Endodermal cell (in vitro differentiated cells): ENCODE results near the gene DOCK2. TPM values are rescaled to one million over a fixed set of nuclear protein-coding genes. Genes with fewer than 3 reads are reported as not detected.
A peak's percentile ranks its signal among the peaks of the same experiment; 100 is the strongest.
"Not testable (repeated sequence)": the region's sequence is repeated elsewhere in the genome, so short reads cannot be mapped to it uniquely, and the experiment has no call there.

Source experiments
- DNase-seq: peaks from one replicate; pipeline ENCODE4 v3.0.0-alpha.2; 2017
- H3K27ac ChIP-seq: 2 replicates; pipeline ENCODE4 v1.5.1; 2013; ENCODE audit warnings: mild to moderate bottlenecking, low read depth, low read length, moderate library complexity
- H3K27me3 ChIP-seq: 2 replicates; pipeline ENCODE4 v1.6.1; 2013; ENCODE audit warnings: mild to moderate bottlenecking, low read length, moderate library complexity; ENCODE audit not compliant: insufficient read depth, control insufficient read depth, poor library complexity, severe bottlenecking
- H3K36me3 ChIP-seq: 2 replicates; pipeline ENCODE4 v1.7.0; 2013; ENCODE audit warnings: mild to moderate bottlenecking, low read length, moderate library complexity; ENCODE audit not compliant: control insufficient read depth, insufficient read depth
- H3K4me1 ChIP-seq: one replicate; pipeline ENCODE4 v1.7.0; 2013; ENCODE audit warnings: low read length; ENCODE audit not compliant: control insufficient read depth, insufficient read depth
- H3K4me3 ChIP-seq: 2 replicates; pipeline ENCODE4 v1.5.1; 2013; ENCODE audit warnings: mild to moderate bottlenecking, low read length, moderate library complexity
- H3K9ac ChIP-seq: 2 replicates; pipeline ENCODE4 v1.6.1; 2013; ENCODE audit warnings: mild to moderate bottlenecking, low read length, moderate library complexity; ENCODE audit not compliant: poor library complexity, severe bottlenecking; ENCODE audit errors: extremely low read depth
- H3K9me3 ChIP-seq: 2 replicates; pipeline ENCODE4 v1.6.1; 2013; ENCODE audit warnings: mild to moderate bottlenecking, low read length, moderate library complexity; ENCODE audit not compliant: control insufficient read depth
- H3K27ac Mint-ChIP-seq: 2 replicates; pipeline ENCODE4 v1.8.0; 2020; ENCODE audit warnings: mixed read lengths
- H3K27me3 Mint-ChIP-seq: 2 replicates; pipeline ENCODE4 v1.8.0; 2021; ENCODE audit warnings: mild to moderate bottlenecking, mixed read lengths; ENCODE audit not compliant: insufficient read depth
- H3K36me3 Mint-ChIP-seq: 2 replicates; pipeline ENCODE4 v1.8.0; 2020; ENCODE audit warnings: low read depth, mixed read lengths
- H3K4me1 Mint-ChIP-seq: 2 replicates; pipeline ENCODE4 v1.8.0; 2020; ENCODE audit warnings: mixed read lengths
- H3K4me3 Mint-ChIP-seq: 2 replicates; pipeline ENCODE4 v1.8.0; 2020; ENCODE audit warnings: mild to moderate bottlenecking, moderate library complexity, mixed read lengths
- H3K9me3 Mint-ChIP-seq: 2 replicates; pipeline ENCODE4 v1.8.0; 2020; ENCODE audit warnings: mild to moderate bottlenecking, mixed read lengths
- WGBS, 2 experiments: methylation state at CpG; one replicate each; pipeline versions ENCODE4 v1.1.5 to v1.1.7; 2013; ENCODE audit warnings: missing lambda C conversion rate in 2 of 2, mixed read lengths in 1 of 2; ENCODE audit not compliant: insufficient coverage in 1 of 2, insufficient read length in 1 of 2; 5-methylcytosine and 5-hydroxymethylcytosine counted together
- total RNA-seq, 2 donors: library from RNA; stranded (reverse); fragmentation: NEBNext Ultra II Directional in 1 of 2; extraction: Animal tissue kit (Norgen Biotek cat#: 25700) in 1 of 2; gene quantifications; 2 replicates in 1 of 2; 3 replicates in 1 of 2; pipeline ENCODE4 v1.2.1, GENCODE V29; 2021
- TF ChIP-seq, protein P1 (sequence below): fragments of 200-600 bp; sonication (generic); conservative IDR thresholded peaks from 2 replicates; pipeline ENCODE4 v1.5.0; 2021; ENCODE audit warnings: antibody characterized with exemption, mild to moderate bottlenecking

The DOCK2 gene
- total RNA-seq, 2 donors from 2014 or later: 2.6 to 3.9 TPM

GRCh38 chr5:169751490-169751889, 114.4 kb downstream of the DOCK2 start:
- peaks cover 4% of the 10 kb centered on the region for H3K27me3 Mint-ChIP-seq
- Histone ChIP-seq H3K4me3 (no peak overlapping the region), H3K36me3 (no peaks in the 10 kb centered on the region), H3K27ac (no peak overlapping the region), H3K9me3 (no peaks in the 10 kb centered on the region), H3K9ac (no peak overlapping the region), H3K27me3 (no peaks in the 10 kb centered on the region), H3K4me1 (peaks cover 3% of the 10 kb centered on the region)
- no peak overlapping the region for H3K27ac Mint-ChIP-seq
- no peaks in the 10 kb centered on the region for H3K9me3 Mint-ChIP-seq
- H3K4me1 Mint-ChIP-seq: peaks cover 24% of the 10 kb centered on the region
- H3K4me3 Mint-ChIP-seq: no peak overlapping the region
- 95 to 100% methylated on average over 4 of the region's 4 CpGs for WGBS, 2 experiments
- no peaks in the 10 kb centered on the region for H3K36me3 Mint-ChIP-seq
- TF ChIP-seq, protein P1, sequence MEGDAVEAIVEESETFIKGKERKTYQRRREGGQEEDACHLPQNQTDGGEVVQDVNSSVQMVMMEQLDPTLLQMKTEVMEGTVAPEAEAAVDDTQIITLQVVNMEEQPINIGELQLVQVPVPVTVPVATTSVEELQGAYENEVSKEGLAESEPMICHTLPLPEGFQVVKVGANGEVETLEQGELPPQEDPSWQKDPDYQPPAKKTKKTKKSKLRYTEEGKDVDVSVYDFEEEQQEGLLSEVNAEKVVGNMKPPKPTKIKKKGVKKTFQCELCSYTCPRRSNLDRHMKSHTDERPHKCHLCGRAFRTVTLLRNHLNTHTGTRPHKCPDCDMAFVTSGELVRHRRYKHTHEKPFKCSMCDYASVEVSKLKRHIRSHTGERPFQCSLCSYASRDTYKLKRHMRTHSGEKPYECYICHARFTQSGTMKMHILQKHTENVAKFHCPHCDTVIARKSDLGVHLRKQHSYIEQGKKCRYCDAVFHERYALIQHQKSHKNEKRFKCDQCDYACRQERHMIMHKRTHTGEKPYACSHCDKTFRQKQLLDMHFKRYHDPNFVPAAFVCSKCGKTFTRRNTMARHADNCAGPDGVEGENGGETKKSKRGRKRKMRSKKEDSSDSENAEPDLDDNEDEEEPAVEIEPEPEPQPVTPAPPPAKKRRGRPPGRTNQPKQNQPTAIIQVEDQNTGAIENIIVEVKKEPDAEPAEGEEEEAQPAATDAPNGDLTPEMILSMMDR: no peak
- no peak for DNase-seq

DNA sequence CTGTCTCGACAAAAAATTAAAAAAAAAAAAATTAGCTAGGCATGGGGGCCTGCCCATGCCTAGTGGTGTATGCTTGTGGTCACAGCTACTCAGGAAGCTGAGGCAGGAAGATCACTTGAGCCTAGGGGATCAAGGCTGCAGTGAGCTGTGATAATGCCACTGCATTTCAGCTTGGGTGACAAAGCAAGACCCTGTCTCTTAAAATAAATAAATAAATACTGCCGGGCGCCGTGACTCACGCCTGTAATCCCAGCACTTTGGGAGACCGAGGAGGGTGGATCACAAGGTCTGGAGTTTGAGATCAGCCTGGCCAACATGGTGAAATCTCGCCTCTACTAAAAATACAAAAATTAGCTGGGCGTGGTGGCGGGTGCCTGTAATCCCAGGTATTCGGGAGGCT, 115.5 kb downstream of the DOCK2 start:
- peaks cover 13% of the 10 kb centered on the region for H3K4me1 Mint-ChIP-seq
- WGBS, 2 experiments: 93 to 100% methylated on average over 6 to 10 of the region's 10 CpGs
- not testable (repeated sequence) for H3K36me3 ChIP-seq, H3K9me3 Mint-ChIP-seq, H3K4me1 ChIP-seq, H3K27ac ChIP-seq, H3K9ac ChIP-seq, DNase-seq, H3K4me3 ChIP-seq, H3K27me3 ChIP-seq, H3K36me3 Mint-ChIP-seq, H3K9me3 ChIP-seq, H3K4me3 Mint-ChIP-seq, H3K27ac Mint-ChIP-seq, H3K27me3 Mint-ChIP-seq

DNA sequence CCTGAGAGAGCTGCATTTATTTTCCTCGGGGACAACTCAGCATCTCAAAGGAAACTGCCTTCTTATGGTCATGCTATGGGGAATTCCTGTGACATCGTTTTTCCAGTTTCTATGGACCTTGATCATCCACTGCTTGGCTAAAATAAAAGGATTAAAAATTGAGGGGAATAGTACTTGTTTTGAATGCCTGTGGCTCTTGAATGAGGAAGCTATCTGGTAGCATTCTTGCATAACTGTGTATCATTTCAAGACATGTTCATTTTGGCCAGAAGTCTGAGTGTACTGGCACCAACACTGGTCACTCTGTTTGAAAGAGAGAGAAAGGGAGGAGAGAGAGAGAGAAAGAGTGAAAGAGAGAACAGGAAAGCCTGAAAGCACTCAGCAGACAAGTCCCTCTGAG, 116.7 kb downstream of the DOCK2 start:
- Mint-ChIP-seq H3K36me3 (no peaks in the 10 kb centered on the region), H3K27me3 (peaks cover 4% of the 10 kb centered on the region), H3K4me3 (no peak overlapping the region), H3K27ac (no peak overlapping the region), H3K9me3 (no peaks in the 10 kb centered on the region), H3K4me1 (peaks cover 10% of the 10 kb centered on the region)
- TF ChIP-seq, protein P1: no peak
- WGBS, 2 experiments: 89 to 93% methylated on average over 1 to 2 of the region's 2 CpGs
- Histone ChIP-seq H3K4me3 (no peak overlapping the region), H3K27ac (no peak overlapping the region), H3K9me3 (no peaks in the 10 kb centered on the region), H3K27me3 (no peaks in the 10 kb centered on the region), H3K36me3 (no peaks in the 10 kb centered on the region), H3K9ac (no peak overlapping the region), H3K4me1 (no peaks in the 10 kb centered on the region)
- DNase-seq: no peak

GRCh38 chr5:169754737-169755136, 117.7 kb downstream of the DOCK2 start:
- no peak for DNase-seq
- Mint-ChIP-seq H3K9me3 (no peaks in the 10 kb centered on the region), H3K4me3 (no peak overlapping the region), H3K36me3 (no peaks in the 10 kb centered on the region), H3K27me3 (peaks cover 4% of the 10 kb centered on the region), H3K4me1 (peaks cover 10% of the 10 kb centered on the region), H3K27ac (no peak overlapping the region)
- no peak overlapping the region for H3K27ac ChIP-seq
- H3K9ac ChIP-seq: no peak overlapping the region
- no peak overlapping the region for H3K4me3 ChIP-seq
- H3K9me3 ChIP-seq: no peaks in the 10 kb centered on the region
- H3K36me3 ChIP-seq: no peaks in the 10 kb centered on the region
- no peaks in the 10 kb centered on the region for H3K4me1 ChIP-seq
- no peaks in the 10 kb centered on the region for H3K27me3 ChIP-seq
- TF ChIP-seq, protein P1: peak; percentile 10
